ENCODE results near the gene C1orf198.

- TF ChIP-seq, protein P1, sequence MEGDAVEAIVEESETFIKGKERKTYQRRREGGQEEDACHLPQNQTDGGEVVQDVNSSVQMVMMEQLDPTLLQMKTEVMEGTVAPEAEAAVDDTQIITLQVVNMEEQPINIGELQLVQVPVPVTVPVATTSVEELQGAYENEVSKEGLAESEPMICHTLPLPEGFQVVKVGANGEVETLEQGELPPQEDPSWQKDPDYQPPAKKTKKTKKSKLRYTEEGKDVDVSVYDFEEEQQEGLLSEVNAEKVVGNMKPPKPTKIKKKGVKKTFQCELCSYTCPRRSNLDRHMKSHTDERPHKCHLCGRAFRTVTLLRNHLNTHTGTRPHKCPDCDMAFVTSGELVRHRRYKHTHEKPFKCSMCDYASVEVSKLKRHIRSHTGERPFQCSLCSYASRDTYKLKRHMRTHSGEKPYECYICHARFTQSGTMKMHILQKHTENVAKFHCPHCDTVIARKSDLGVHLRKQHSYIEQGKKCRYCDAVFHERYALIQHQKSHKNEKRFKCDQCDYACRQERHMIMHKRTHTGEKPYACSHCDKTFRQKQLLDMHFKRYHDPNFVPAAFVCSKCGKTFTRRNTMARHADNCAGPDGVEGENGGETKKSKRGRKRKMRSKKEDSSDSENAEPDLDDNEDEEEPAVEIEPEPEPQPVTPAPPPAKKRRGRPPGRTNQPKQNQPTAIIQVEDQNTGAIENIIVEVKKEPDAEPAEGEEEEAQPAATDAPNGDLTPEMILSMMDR (conservative IDR thresholded peaks at IDR 0.05) = no peak
- no peak for TF ChIP-seq EZH2 (IDR thresholded peaks at IDR 0.05; ENCODE audit: low read depth)
Measured at GRCh38 chr1:230824919-230825721, 43.2 kb downstream of the C1orf198 start.
